Astrocyte of the cerebellum (primary cell): Measurements from ENCODE around the gene ACTRT3.
"Not testable (repeated sequence)": the region's sequence is repeated elsewhere in the genome, so short reads cannot be mapped to it uniquely, and the experiment has no call there.

Experiments used
- DNase-seq: peaks from one replicate; pipeline ENCODE4 v3.0.0-alpha.2; 2011; ENCODE audit warnings: low read depth
- H3K4me3 ChIP-seq: 2 replicates; pipeline ENCODE4 v1.5.1; 2011; ENCODE audit warnings: mild to moderate bottlenecking, low read depth, low read length, moderate library complexity
- in situ Hi-C: cut with HindIII; loops from 2 replicates; pipeline ENCODE4 v1.10.0; 2017; ENCODE audit warnings: low sequenced_read_pairs
- TF ChIP-seq, protein P1 (sequence below): IDR thresholded peaks from 2 replicates; pipeline ENCODE4 v1.5.1; 2012; ENCODE audit warnings: low read length, low read depth, moderate library complexity, mild to moderate bottlenecking; ENCODE audit errors: missing control alignments

The ACTRT3 gene

GRCh38 chr3:169750665-169751064, 18.7 kb downstream of the ACTRT3 start:
- TF ChIP-seq, protein P1, sequence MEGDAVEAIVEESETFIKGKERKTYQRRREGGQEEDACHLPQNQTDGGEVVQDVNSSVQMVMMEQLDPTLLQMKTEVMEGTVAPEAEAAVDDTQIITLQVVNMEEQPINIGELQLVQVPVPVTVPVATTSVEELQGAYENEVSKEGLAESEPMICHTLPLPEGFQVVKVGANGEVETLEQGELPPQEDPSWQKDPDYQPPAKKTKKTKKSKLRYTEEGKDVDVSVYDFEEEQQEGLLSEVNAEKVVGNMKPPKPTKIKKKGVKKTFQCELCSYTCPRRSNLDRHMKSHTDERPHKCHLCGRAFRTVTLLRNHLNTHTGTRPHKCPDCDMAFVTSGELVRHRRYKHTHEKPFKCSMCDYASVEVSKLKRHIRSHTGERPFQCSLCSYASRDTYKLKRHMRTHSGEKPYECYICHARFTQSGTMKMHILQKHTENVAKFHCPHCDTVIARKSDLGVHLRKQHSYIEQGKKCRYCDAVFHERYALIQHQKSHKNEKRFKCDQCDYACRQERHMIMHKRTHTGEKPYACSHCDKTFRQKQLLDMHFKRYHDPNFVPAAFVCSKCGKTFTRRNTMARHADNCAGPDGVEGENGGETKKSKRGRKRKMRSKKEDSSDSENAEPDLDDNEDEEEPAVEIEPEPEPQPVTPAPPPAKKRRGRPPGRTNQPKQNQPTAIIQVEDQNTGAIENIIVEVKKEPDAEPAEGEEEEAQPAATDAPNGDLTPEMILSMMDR = no peak
- H3K4me3 ChIP-seq = no peak overlapping the region
- DNase-seq = no peak
- in situ Hi-C loops = no loop called here

- no peak for DNase-seq
- no peak overlapping the region for H3K4me3 ChIP-seq
- in situ Hi-C loops = loop anchor here (25.0 kb wide), 1 partner anchor 886 kb away; no protein-coding TSS in a partner anchor
- TF ChIP-seq, protein P1 = no peak
Measured at GRCh38 chr3:169748670-169749069, 20.7 kb downstream of the ACTRT3 start.

GRCh38 chr3:169746924-169747323, 22.4 kb downstream of the ACTRT3 start:
- in situ Hi-C loops = loop anchor here (25.0 kb wide), 1 partner anchor 885 kb away; no protein-coding TSS in a partner anchor

GRCh38 chr3:169744366-169745054, 24.9 kb downstream of the ACTRT3 start:
- in situ Hi-C loops = loop anchor here (25.0 kb wide), 1 partner anchor 882 kb away; no protein-coding TSS in a partner anchor
- no peak for DNase-seq
- H3K4me3 ChIP-seq = no peak overlapping the region
- TF ChIP-seq, protein P1 = peak; percentile 30

More at GRCh38 chr3:169746924-169747323, 22.4 kb downstream of the ACTRT3 start:
- TF ChIP-seq, protein P1 = no peak
- no peak for DNase-seq
- H3K4me3 ChIP-seq = no peak overlapping the region

DNA sequence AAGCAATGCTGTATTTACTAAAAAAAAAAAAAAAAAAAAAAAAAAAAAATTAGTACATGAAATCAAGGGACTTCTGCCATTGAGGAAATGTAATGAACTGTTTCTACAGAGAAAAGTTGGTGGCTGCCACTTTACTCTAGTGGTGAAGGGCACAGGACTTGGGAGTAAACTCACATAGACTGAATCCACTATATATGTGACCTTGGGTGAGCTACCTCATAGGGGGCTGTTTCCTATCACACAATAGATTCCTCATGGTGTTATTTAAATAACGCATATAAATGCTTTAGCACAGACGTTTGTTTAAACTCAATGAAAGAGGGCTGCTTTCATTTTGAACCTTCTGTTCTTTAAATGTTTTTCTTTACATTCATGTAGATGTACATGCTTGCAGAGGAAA, 30.3 kb downstream of the ACTRT3 start:
- TF ChIP-seq, protein P1 = no peak
- DNase-seq = no peak
- in situ Hi-C loops = loop anchor here (25.0 kb wide), 1 partner anchor 877 kb away; no protein-coding TSS in a partner anchor
- no peak overlapping the region for H3K4me3 ChIP-seq

DNA sequence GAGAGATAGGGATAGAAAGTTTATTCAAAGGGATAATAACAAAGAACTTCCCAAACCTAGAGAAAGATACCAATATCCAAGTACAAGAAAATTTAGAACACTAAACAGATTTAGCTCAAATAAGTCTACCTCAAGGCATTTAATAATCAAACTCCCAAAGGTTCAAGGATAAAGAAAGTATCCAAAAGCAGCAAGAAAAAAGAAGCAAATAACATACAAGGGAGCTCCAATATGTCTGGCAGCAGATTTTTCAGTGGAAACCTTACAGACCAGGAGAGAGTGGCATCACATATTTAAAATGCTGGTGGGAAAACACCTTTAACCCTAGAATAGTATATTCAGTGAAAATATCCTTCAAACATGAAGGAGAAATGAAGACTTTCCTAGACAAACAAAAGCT, 37.5 kb downstream of the ACTRT3 start:
- H3K4me3 ChIP-seq, DNase-seq: not testable (repeated sequence)
- in situ Hi-C loops = loop anchor here (25.0 kb wide), 1 partner anchor 870 kb away; no protein-coding TSS in a partner anchor

- TF ChIP-seq, protein P1 = no peak
- H3K4me3 ChIP-seq = no peak overlapping the region
- in situ Hi-C loops = no loop called here
- DNase-seq = no peak
Measured at GRCh38 chr3:169722724-169723123, 46.6 kb downstream of the ACTRT3 start.

DNA sequence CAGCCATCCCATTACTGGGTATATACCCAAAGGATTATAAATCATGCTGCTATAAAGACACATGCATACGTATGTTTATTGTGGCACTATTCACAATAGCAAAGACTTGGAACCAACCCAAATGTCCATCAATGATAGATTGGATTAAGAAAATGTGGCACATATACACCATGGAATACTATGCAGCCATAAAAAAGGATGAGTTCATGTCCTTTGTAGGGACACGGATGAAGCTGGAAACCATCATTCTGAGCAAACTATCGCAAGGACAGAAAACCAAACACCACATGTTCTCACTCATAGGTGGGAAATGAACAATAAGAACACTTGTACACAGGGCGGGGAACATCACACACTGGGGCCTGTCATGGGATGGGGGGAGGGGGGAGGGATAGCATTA, 50.9 kb downstream of the ACTRT3 start:
- H3K4me3 ChIP-seq, in situ Hi-C loops, DNase-seq: not testable (repeated sequence)
